COR-L47 (cell line): Measurements from ENCODE around the gene KRTAP5-8.
"Not testable (repeated sequence)": the region's sequence is repeated elsewhere in the genome, so short reads cannot be mapped to it uniquely, and the experiment has no call there.

Experiments
- DNase-seq: peaks from one replicate; lab custom pipeline; 2025; lab: John Stamatoyannopoulos, UW

KRTAP5-8 gene

GRCh38 chr11:71507102-71507501 lies 30.7 kb upstream of the KRTAP5-8 start:
- no peak for DNase-seq

- DNase-seq: no peak
Measured at GRCh38 chr11:71518506-71519471, 19.0 kb upstream of the KRTAP5-8 start.

GRCh38 chr11:71519546-71519945 lies 18.3 kb upstream of the KRTAP5-8 start:
- no peak for DNase-seq

- no peak for DNase-seq
Measured at GRCh38 chr11:71525188-71525937, 12.5 kb upstream of the KRTAP5-8 start.

GRCh38 chr11:71525938-71526495 lies 11.8 kb upstream of the KRTAP5-8 start:
- no peak for DNase-seq

GRCh38 chr11:71526796-71527575 lies 10.8 kb upstream of the KRTAP5-8 start, which contains the start of gene KRTAP5-7:
Gene KRTAP5-7 (plus strand): TSS chr11:71527267. CDS start chr11:71527301, 34 bp downstream.
- peak; percentile 24 for DNase-seq

GRCh38 chr11:71527576-71528210 lies 10.1 kb upstream of the KRTAP5-8 start:
- DNase-seq: no peak

GRCh38 chr11:71530602-71531001 lies 7.2 kb upstream of the KRTAP5-8 start:
- no peak for DNase-seq

GRCh38 chr11:71532036-71532610 lies 5.7 kb upstream of the KRTAP5-8 start:
- no peak for DNase-seq

- not testable (repeated sequence) for DNase-seq
Measured at GRCh38 chr11:71534711-71535608, 2.9 kb upstream of the KRTAP5-8 start.

- DNase-seq: no peak
Measured at GRCh38 chr11:71535825-71536224, 2.0 kb upstream of the KRTAP5-8 start.

- no peak for DNase-seq
Measured at GRCh38 chr11:71537537-71537936, 288 bp upstream of the KRTAP5-8 start.

GRCh38 chr11:71538666-71538990 lies 803 bp downstream of the KRTAP5-8 start:
- DNase-seq: no peak

GRCh38 chr11:71539017-71539416 lies 1.2 kb downstream of the KRTAP5-8 start:
- no peak for DNase-seq

GRCh38 chr11:71539971-71540370 lies 2.1 kb downstream of the KRTAP5-8 start:
- not testable (repeated sequence) for DNase-seq

GRCh38 chr11:71540521-71541304 lies 2.9 kb downstream of the KRTAP5-8 start:
- DNase-seq: not testable (repeated sequence)

GRCh38 chr11:71542382-71542781 lies 4.6 kb downstream of the KRTAP5-8 start:
- no peak for DNase-seq

GRCh38 chr11:71542879-71543777 lies 5.3 kb downstream of the KRTAP5-8 start:
- DNase-seq: no peak
